ENCODE data around the gene CCSER2. TPM values are rescaled to one million over a fixed set of nuclear protein-coding genes. Genes with fewer than 3 reads are reported as not detected.
A peak's percentile ranks its signal among the peaks of the same experiment; 100 is the strongest.

The CCSER2 gene
- total RNA-seq, 3 donors from 2014 or later = 30.2 to 118 (median 48.3) TPM

DNA sequence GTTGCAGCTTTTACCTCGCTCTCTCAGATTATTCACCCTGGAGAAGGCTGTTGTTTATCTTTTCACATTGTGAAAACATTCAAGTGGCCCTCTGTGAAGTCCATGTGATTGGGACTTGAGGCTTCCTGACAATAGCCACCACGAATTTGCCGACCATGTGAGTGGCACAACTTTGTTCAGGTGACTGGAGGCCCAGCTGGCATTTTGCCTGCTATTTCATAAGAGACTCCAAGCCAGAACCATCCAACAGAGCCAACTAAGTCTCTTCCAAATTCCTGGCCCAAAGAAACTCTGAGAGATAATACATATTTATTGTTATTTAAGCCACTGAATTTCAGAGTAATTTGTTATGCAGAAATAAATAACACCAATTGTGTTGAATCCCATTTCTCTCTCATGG, 38.2 kb upstream of the CCSER2 start:
- Histone ChIP-seq H3K4me3 (no peak overlapping the region), H3K4me1 (ENCODE audit: low read depth) (no peaks in the 10 kb centered on the region), H3K36me3 (ENCODE audit: low read depth) (no peaks in the 10 kb centered on the region), H3K9me3 (no peaks in the 10 kb centered on the region)
- DNase-seq (no peak), ATAC-seq (no peak)
- TF ChIP-seq, protein P1, sequence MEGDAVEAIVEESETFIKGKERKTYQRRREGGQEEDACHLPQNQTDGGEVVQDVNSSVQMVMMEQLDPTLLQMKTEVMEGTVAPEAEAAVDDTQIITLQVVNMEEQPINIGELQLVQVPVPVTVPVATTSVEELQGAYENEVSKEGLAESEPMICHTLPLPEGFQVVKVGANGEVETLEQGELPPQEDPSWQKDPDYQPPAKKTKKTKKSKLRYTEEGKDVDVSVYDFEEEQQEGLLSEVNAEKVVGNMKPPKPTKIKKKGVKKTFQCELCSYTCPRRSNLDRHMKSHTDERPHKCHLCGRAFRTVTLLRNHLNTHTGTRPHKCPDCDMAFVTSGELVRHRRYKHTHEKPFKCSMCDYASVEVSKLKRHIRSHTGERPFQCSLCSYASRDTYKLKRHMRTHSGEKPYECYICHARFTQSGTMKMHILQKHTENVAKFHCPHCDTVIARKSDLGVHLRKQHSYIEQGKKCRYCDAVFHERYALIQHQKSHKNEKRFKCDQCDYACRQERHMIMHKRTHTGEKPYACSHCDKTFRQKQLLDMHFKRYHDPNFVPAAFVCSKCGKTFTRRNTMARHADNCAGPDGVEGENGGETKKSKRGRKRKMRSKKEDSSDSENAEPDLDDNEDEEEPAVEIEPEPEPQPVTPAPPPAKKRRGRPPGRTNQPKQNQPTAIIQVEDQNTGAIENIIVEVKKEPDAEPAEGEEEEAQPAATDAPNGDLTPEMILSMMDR (IDR thresholded peaks at IDR 0.05) = no peak
- intact Hi-C loops (cut with DNase I, micrococcal nuclease) = no loop called here

DNA sequence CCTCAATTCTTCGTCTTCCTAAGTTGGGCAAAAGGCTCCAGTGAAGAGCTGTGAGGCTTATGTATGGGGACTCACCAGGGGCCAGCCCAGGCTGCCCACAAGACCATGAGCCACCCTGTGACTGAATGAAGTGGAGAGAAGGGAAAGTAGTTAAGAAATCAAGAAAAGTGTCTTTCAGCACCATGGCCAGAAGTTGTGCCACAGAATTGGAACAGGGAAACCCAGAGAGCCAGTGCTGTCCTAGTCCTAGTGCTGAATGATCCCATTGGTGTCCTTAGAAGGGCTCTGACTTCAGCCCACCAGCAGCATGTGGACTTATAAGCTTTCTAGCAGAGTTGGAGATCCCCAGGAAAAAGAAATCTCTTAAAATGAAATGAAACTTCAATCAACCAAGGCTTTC, 37.0 kb upstream of the CCSER2 start:
- TF ChIP-seq, protein P1 (IDR thresholded peaks at IDR 0.05) = no peak
- ATAC-seq (peak; percentile 45), DNase-seq (peak in 1 of 3 donors; percentile 40)
- no peaks in the 10 kb centered on the region for H3K9me3 ChIP-seq
- no peaks in the 10 kb centered on the region for H3K4me1 ChIP-seq (ENCODE audit: low read depth)
- no peaks in the 10 kb centered on the region for H3K36me3 ChIP-seq (ENCODE audit: low read depth)
- H3K4me3 ChIP-seq = no peak overlapping the region
- intact Hi-C loops (cut with DNase I, micrococcal nuclease) = no loop called here

DNA sequence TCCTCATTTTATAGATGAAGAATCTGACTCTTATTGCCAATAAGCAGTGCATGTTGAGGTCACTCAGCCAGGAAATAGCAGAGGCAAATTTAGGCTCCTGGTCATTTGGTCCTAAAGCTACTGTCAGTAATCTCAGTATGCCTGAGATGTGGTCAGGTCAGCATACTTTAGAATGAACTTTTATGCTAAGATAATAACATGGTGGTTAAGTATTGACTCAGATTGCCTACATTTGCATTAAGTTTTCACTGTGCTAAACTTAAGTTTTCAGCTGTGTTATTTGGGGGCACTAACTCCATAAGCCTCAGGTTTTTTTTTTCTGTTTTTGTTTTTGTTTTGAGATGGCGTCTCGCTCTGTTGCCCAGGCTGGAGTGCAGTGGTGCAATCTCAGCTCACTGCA, 35.9 kb upstream of the CCSER2 start:
- Histone ChIP-seq H3K9me3 (no peaks in the 10 kb centered on the region), H3K4me3 (no peak overlapping the region), H3K36me3 (ENCODE audit: low read depth) (no peaks in the 10 kb centered on the region), H3K4me1 (ENCODE audit: low read depth) (no peaks in the 10 kb centered on the region)
- no peak for ATAC-seq
- TF ChIP-seq, protein P1 (IDR thresholded peaks at IDR 0.05) = no peak
- DNase-seq = no peak
- intact Hi-C loops (cut with DNase I, micrococcal nuclease) = no loop called here

DNA sequence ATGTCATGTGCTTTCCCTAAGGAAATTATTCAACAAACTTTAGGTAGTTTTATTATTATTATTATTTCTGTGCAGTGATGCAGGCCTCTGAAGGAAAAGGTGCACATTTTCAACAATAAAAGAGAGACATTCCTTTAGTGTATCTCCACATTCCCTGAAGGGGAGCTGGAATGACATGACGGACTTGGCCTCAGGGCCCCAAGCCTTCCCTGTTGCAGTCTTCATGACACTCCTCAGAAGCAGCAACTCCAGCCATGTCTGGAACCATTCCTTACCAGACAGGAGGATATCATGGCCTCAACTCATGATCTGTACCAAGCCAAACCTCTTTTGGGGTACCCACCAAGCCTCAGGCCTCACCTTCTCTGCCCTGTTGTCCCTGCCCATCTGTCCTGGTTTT, 35.2 kb upstream of the CCSER2 start:
- intact Hi-C loops (cut with DNase I, micrococcal nuclease) = no loop called here
- DNase-seq (no peak), ATAC-seq (no peak)
- Histone ChIP-seq H3K4me1 (ENCODE audit: low read depth) (no peaks in the 10 kb centered on the region), H3K36me3 (ENCODE audit: low read depth) (no peaks in the 10 kb centered on the region), H3K9me3 (no peaks in the 10 kb centered on the region), H3K4me3 (no peak overlapping the region)
- TF ChIP-seq, protein P1 (IDR thresholded peaks at IDR 0.05) = no peak

DNA sequence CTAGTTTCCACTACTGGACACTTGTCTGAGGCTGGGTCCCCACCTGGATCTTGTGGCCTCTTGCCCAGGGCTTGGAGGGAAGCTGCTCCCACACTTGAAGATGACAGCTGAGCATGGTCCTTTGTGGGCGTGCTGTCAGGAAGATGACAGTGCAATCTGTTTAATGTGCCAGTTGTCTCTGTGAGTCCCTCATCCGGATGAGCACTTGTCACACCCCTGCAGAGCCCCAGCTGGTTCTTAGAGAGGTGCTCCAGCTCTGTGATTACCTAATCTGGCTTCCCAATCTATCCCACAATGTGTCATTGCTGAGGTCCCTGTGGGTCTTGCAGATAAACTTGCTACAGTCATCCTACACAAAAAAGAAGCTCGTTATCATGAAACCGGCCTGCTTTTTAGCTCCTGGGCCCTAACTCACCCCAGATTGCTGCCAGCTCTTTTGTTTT, 34.8 kb upstream of the CCSER2 start:
- ATAC-seq = no peak

More for the DNA sequence above, 34.8 kb upstream of the CCSER2 start:
- no peaks in the 10 kb centered on the region for H3K9me3 ChIP-seq
- H3K4me1 ChIP-seq (ENCODE audit: low read depth) = no peaks in the 10 kb centered on the region
- TF ChIP-seq, protein P1 (IDR thresholded peaks at IDR 0.05) = no peak
- DNase-seq = no peak
- H3K4me3 ChIP-seq = no peak overlapping the region
- H3K36me3 ChIP-seq (ENCODE audit: low read depth) = no peaks in the 10 kb centered on the region
- intact Hi-C loops (cut with DNase I, micrococcal nuclease) = no loop called here

Measured in mucosa of descending colon (tissue), 3 donors.